A549 treated with AZD9567 at 1 μM for 4 hours (cell line): ENCODE results near the gene TPSG1. TPM values are rescaled to one million over a fixed set of nuclear protein-coding genes. Genes with fewer than 3 reads are reported as not detected.

ENCODE experiments used
- total RNA-seq: library from RNA; stranded (reverse); fragments of 200-300 nt; extraction: Qiagen RNA extraction; gene quantifications from 5 replicates; pipeline ENCODE4 v1.2.3, GENCODE V29; 2022; ENCODE audit not compliant: insufficient read depth

Gene TPSG1
- 0.09 TPM in 1 of 5 replicates, not detected in the others for total RNA-seq

GRCh38 chr16:1225051-1225451, at the start of gene TPSG1:
TPSG1 (minus strand) TSS chr16:1225268; CDS start chr16:1225252, 16 bp downstream.

GRCh38 chr16:1255276-1256122, 30.4 kb upstream of the TPSG1 start, which contains the start of gene TPSD1:
TPSD1 (plus strand) TSS chr16:1256069; CDS start chr16:1256281, 212 bp downstream.

GRCh38 chr16:1240436-1240835, 15.4 kb upstream of the TPSG1 start, which contains the start of gene TPSAB1:
TPSAB1 (plus strand) TSS chr16:1240705; CDS start chr16:1240939, 234 bp downstream.

GRCh38 chr16:1230084-1230470, 5.0 kb upstream of the TPSG1 start, which contains the start of gene TPSB2:
TPSB2 (minus strand) TSS chr16:1230184; CDS start chr16:1229951, 233 bp downstream.

Other genes with a start within 250 kb of the TPSG1 start
- 0.63 to 3.1 TPM (median 2.7 TPM) in 5 replicates for gene SOX8, start 243.5 kb downstream of the TPSG1 start, total RNA-seq
- gene SSTR5, start 152.5 kb downstream of the TPSG1 start, total RNA-seq, result 0.12 to 0.18 TPM (median 0.17 TPM) in 4 of 5 replicates, not detected in the other
- gene C1QTNF8, start 129.0 kb downstream of the TPSG1 start, total RNA-seq, result not detected in 5 replicates
- 10.7 to 14.8 TPM (median 14.3 TPM) in 5 replicates for gene CACNA1H, start 72.2 kb downstream of the TPSG1 start, total RNA-seq
- gene TPSB2, start 4.9 kb upstream of the TPSG1 start, total RNA-seq, result 0.06 to 0.07 TPM in 2 of 5 replicates, not detected in the others
- gene TPSAB1, start 15.4 kb upstream of the TPSG1 start, total RNA-seq, result 0.07 to 0.13 TPM in 2 of 5 replicates, not detected in the others
- gene TPSD1, start 30.8 kb upstream of the TPSG1 start, total RNA-seq, result not detected in 5 replicates
- gene UBE2I, start 84.4 kb upstream of the TPSG1 start, total RNA-seq, result 159 to 274 TPM (median 175 TPM) in 5 replicates
- 0.98 to 2.9 TPM (median 1.5 TPM) in 5 replicates for gene BAIAP3, start 108.4 kb upstream of the TPSG1 start, total RNA-seq
- 59.3 to 92.9 TPM (median 87.3 TPM) in 5 replicates for gene TSR3, start 126.6 kb upstream of the TPSG1 start, total RNA-seq
- gene GNPTG, start 126.7 kb upstream of the TPSG1 start, total RNA-seq, result 35.0 to 37.5 TPM (median 36.2 TPM) in 5 replicates
- gene UNKL, start 189.4 kb upstream of the TPSG1 start, total RNA-seq, result 21.2 to 32.6 TPM (median 27.6 TPM) in 5 replicates
- gene UQCC4, start 195.5 kb upstream of the TPSG1 start, total RNA-seq, result 33.8 to 41.3 TPM (median 40.0 TPM) in 5 replicates
- not detected in 5 replicates for gene PERCC1, start 205.8 kb upstream of the TPSG1 start, total RNA-seq
- gene CCDC154, start 219.3 kb upstream of the TPSG1 start, total RNA-seq, result 0.34 to 0.41 TPM (median 0.38 TPM) in 4 of 5 replicates, not detected in the other
- 29.4 to 77.2 TPM (median 76.2 TPM) in 5 replicates for gene CLCN7, start 249.8 kb upstream of the TPSG1 start, total RNA-seq